ENCODE data around the gene IFNAR1.
"Not testable (repeated sequence)": the region's sequence is repeated elsewhere in the genome, so short reads cannot be mapped to it uniquely, and the experiment has no call there.

The IFNAR1 gene

DNA sequence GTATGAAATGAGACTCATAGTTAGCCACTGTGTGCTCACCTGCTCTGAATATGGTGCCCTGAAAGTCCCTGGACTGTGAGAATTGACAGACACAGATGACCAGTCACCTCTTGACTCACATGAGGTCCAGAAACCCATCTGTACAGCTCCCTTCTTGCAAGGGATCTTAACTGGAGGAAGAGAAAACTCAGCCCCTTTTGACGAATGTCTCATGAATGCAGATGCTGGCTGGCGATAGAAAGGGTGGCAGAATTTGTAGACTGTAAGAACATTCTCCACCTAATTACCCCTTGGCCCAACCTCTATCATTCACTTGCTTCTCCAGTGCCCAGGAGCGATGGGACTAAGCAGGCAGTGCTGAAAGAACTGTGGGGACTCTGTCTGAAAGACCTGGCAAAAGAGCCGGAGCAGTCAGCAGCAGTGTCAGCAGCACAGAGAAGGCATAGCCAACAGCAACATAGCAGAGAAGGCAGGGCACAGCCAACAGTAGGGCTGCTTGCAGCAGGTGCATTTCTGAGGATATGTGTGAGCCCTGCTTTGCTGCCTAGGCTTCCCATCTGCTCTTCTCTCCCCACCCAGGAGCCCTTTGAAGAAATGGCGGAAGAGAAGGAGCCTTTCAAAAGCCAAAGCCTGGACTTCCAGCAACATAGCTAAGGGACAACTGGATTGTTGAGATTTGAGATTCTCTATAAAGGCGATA lies 52.6 kb downstream of the IFNAR1 start:
- Mint-ChIP-seq H3K36me3 (ENCODE audit: insufficient read depth) (no peaks in the 10 kb centered on the region), H3K4me3 (no peak overlapping the region), H3K9me3 (no peaks in the 10 kb centered on the region), H3K4me1 (ENCODE audit: low read depth in 2 of 2) (peaks cover 20 to 21% of the 10 kb centered on the region in 2 donors), H3K27me3 (peaks cover 31 to 52% of the 10 kb centered on the region in 2 donors), H3K27ac (no peak overlapping the region)
- ATAC-seq (replicated peaks) (no peak), DNase-seq (no peak)

- Mint-ChIP-seq H3K27ac (no peak overlapping the region), H3K9me3 (no peaks in the 10 kb centered on the region)
Measured at GRCh38 chr21:33378081-33378480, 53.3 kb downstream of the IFNAR1 start.

DNA sequence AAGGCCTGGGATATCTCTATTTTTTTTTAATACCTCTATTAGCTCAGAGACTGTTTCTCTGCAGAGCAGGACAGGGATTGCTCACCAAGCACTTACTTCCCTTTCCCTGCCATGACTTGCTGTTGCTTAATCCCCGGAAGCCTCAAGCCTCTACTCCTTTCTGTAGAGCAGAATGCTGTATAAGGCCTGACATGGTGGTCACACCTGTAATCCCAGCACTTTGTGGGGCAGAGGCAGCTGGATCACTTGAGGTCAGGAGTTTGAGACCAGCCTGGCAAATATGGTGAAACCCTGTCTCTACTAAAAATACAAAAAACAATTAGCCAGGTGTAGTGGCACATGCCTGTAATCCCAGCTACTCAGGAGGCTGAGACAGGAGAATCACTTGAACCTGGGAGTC lies 55.2 kb downstream of the IFNAR1 start:
- Mint-ChIP-seq H3K36me3 (ENCODE audit: insufficient read depth) (peaks cover 15% of the 10 kb centered on the region), H3K27ac (peak overlapping the region in 1 of 2 donors; percentile 67), H3K27me3 (peaks cover 31 to 37% of the 10 kb centered on the region in 2 donors), H3K4me1 (ENCODE audit: low read depth in 2 of 2) (peaks cover 44 to 45% of the 10 kb centered on the region in 2 donors)
- H3K4me3 Mint-ChIP-seq; ATAC-seq (replicated peaks); H3K9me3 Mint-ChIP-seq; DNase-seq: not testable (repeated sequence)

More at GRCh38 chr21:33378081-33378480, 53.3 kb downstream of the IFNAR1 start:
- ATAC-seq (replicated peaks) (no peak), DNase-seq (no peak)
- peaks cover 2% of the 10 kb centered on the region for H3K36me3 Mint-ChIP-seq (ENCODE audit: insufficient read depth)
- no peak overlapping the region for H3K4me3 Mint-ChIP-seq
- H3K4me1 Mint-ChIP-seq (ENCODE audit: low read depth in 2 of 2) = peaks cover 27% of the 10 kb centered on the region in 2 donors
- peaks cover 31 to 46% of the 10 kb centered on the region in 2 donors for H3K27me3 Mint-ChIP-seq

- Mint-ChIP-seq H3K4me1 (ENCODE audit: low read depth in 2 of 2) (peaks cover 45 to 46% of the 10 kb centered on the region in 2 donors), H3K27me3 (peaks cover 31 to 37% of the 10 kb centered on the region in 2 donors)
Measured at GRCh38 chr21:33380483-33380998, 55.8 kb downstream of the IFNAR1 start.

DNA sequence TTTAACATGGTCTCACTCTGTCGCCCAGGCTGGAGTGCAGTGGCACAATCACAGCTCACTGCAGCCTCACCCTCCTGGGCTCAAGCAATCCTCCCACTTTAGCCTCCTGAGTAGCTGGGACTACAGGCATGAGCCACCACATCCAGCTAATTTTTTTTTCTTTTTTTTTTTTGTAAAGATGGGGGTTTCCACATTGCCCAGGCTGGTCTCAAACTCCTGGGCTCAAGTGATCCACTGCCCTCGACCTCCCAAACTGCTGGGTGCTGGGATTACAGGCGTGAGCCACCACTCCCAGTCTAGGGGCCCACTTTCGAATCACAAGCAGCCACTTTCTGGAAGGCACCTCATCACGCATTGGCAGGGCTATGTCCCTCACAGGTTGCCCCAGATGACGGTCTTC lies 56.6 kb downstream of the IFNAR1 start:
- peaks cover 46 to 48% of the 10 kb centered on the region in 2 donors for H3K4me1 Mint-ChIP-seq (ENCODE audit: low read depth in 2 of 2)
- not testable (repeated sequence) for DNase-seq; ATAC-seq (replicated peaks); H3K9me3 Mint-ChIP-seq
- peaks cover 21% of the 10 kb centered on the region for H3K36me3 Mint-ChIP-seq (ENCODE audit: insufficient read depth)
- H3K27me3 Mint-ChIP-seq = peaks cover 28 to 31% of the 10 kb centered on the region in 2 donors
- H3K4me3 Mint-ChIP-seq = peak overlapping the region in 1 of 2 donors; percentile 68
- peak overlapping the region in 1 of 2 donors; percentile 62 for H3K27ac Mint-ChIP-seq

More at GRCh38 chr21:33380483-33380998, 55.8 kb downstream of the IFNAR1 start:
- Mint-ChIP-seq H3K36me3 (ENCODE audit: insufficient read depth) (peaks cover 21% of the 10 kb centered on the region), H3K9me3 (no peaks in the 10 kb centered on the region), H3K4me3 (peak overlapping the region; percentile 52 to 58), H3K27ac (peak overlapping the region; percentile 62 to 67)
- DNase-seq (peak; percentile 63 to 70 (median 69)), ATAC-seq (replicated peaks) (peak; percentile 61)

DNA sequence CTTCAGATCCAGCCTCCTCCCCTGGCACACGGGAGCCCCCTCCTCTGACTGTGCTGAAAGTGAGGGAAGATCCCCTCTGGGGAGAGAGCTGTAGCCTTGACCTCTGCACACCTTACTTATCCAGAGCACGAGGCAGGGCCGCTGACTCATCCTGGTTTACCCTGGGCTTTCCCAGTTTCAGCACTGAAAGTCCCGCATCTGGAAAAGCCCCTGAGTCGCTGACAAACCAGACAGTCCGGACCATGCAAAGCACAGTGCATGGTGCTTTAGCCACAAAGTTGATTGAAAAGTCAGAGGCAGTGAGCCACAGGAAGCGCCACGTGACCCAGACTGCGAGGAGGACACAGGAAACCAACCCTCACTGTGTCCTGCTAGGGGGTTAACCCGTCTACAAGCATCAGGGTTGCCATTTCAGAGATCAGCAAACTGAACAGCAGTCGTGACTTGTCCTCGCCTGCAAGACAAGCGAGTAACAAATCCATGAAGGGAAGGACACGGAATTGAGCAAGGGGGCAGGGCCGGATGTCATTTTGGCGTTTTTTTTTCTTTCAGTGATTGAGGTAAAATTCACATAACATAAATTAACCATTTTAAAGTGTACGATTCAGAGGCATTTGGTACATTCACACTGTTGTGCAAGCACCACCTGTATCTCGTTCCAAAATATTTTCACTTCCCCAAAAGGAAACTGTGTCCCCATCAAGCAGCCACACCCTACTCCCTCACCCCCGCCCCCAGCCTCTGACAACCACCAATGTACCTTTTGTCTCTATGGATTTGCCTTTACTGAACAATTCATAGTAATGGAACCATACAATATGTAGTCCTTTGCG lies 58.5 kb downstream of the IFNAR1 start:
- Mint-ChIP-seq H3K36me3 (ENCODE audit: insufficient read depth) (peaks cover 21% of the 10 kb centered on the region), H3K9me3 (no peaks in the 10 kb centered on the region), H3K27me3 (peaks cover 22 to 28% of the 10 kb centered on the region in 2 donors), H3K4me1 (ENCODE audit: low read depth in 2 of 2) (peaks cover 46 to 48% of the 10 kb centered on the region in 2 donors), H3K27ac (peak overlapping the region; percentile 40 to 68), H3K4me3 (peak overlapping the region; percentile 64 to 71)
- ATAC-seq (replicated peaks) = peak; percentile 66
- peak; percentile 57 to 63 (median 62) for DNase-seq

GRCh38 chr21:33384841-33385331 lies 60.1 kb downstream of the IFNAR1 start:
- peaks cover 29 to 40% of the 10 kb centered on the region in 2 donors for H3K27me3 Mint-ChIP-seq
- ATAC-seq (replicated peaks) = peak; percentile 74
- H3K9me3 Mint-ChIP-seq = no peaks in the 10 kb centered on the region
- peaks cover 21% of the 10 kb centered on the region for H3K36me3 Mint-ChIP-seq (ENCODE audit: insufficient read depth)
- peak overlapping the region; percentile 64 to 71 for H3K4me3 Mint-ChIP-seq
- DNase-seq = peak; percentile 55 to 56 (median 56)
- peak overlapping the region in 1 of 2 donors; percentile 80 for H3K27ac Mint-ChIP-seq
- H3K4me1 Mint-ChIP-seq (ENCODE audit: low read depth in 2 of 2) = peaks cover 45 to 51% of the 10 kb centered on the region in 2 donors

DNA sequence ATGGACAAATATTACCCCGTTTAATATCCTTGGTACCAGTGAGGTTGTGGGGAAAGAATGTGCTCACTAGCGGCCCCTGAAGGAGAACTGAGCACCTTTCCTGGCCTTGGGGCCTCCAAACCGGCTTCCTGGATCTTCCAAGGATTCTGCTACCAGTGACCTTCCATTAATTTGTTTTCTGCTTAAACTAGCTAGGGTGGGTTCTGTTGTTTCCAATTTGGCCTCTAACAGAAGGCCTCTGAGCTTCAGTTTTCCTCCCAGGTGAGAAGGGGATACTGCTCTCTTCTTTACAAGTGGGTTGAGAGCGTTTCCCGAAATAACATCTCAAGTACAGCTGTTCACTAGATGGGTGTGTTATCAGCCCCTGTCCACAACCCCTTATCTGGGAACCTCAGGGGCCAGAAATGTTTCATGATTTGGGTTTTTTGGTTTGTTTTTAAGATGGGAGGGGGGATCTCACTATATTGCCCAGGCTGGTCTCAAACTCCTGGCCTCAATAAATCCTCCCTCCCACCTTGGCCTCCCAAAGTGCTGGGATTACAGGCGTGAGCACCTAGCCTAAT lies 61.5 kb downstream of the IFNAR1 start:
- no peak for DNase-seq
- Mint-ChIP-seq H3K27ac (no peak overlapping the region), H3K4me3 (no peak overlapping the region), H3K27me3 (peaks cover 43 to 46% of the 10 kb centered on the region in 2 donors), H3K9me3 (no peaks in the 10 kb centered on the region), H3K36me3 (ENCODE audit: insufficient read depth) (peaks cover 21% of the 10 kb centered on the region), H3K4me1 (ENCODE audit: low read depth in 2 of 2) (peaks cover 33 to 41% of the 10 kb centered on the region in 2 donors)
- no peak for ATAC-seq (replicated peaks)

GRCh38 chr21:33387294-33387693 lies 62.5 kb downstream of the IFNAR1 start:
- H3K4me3 Mint-ChIP-seq = no peak overlapping the region
- ATAC-seq (replicated peaks) (no peak), DNase-seq (no peak)
- peaks cover 21% of the 10 kb centered on the region for H3K36me3 Mint-ChIP-seq (ENCODE audit: insufficient read depth)
- H3K27ac Mint-ChIP-seq = no peak overlapping the region
- peaks cover 30 to 36% of the 10 kb centered on the region in 2 donors for H3K4me1 Mint-ChIP-seq (ENCODE audit: low read depth in 2 of 2)
- H3K27me3 Mint-ChIP-seq = peaks cover 49 to 53% of the 10 kb centered on the region in 2 donors
- no peaks in the 10 kb centered on the region for H3K9me3 Mint-ChIP-seq

- peaks cover 22 to 28% of the 10 kb centered on the region in 2 donors for H3K4me1 Mint-ChIP-seq (ENCODE audit: low read depth in 2 of 2)
- H3K36me3 Mint-ChIP-seq (ENCODE audit: insufficient read depth) = peaks cover 17% of the 10 kb centered on the region
- peaks cover 56 to 62% of the 10 kb centered on the region in 2 donors for H3K27me3 Mint-ChIP-seq
- H3K9me3 Mint-ChIP-seq = no peaks in the 10 kb centered on the region
- no peak overlapping the region for H3K27ac Mint-ChIP-seq
- no peak for DNase-seq
- ATAC-seq (replicated peaks) = no peak
- H3K4me3 Mint-ChIP-seq = no peak overlapping the region
Measured at GRCh38 chr21:33388188-33388587, 63.4 kb downstream of the IFNAR1 start.

- no peaks in the 10 kb centered on the region for H3K9me3 Mint-ChIP-seq
- no peak overlapping the region for H3K27ac Mint-ChIP-seq
- H3K36me3 Mint-ChIP-seq (ENCODE audit: insufficient read depth) = no peaks in the 10 kb centered on the region
- H3K4me1 Mint-ChIP-seq (ENCODE audit: low read depth in 2 of 2) = peaks cover 4 to 6% of the 10 kb centered on the region in 2 donors
- DNase-seq = no peak
- H3K4me3 Mint-ChIP-seq = no peak overlapping the region
- no peak for ATAC-seq (replicated peaks)
- peaks cover 64 to 74% of the 10 kb centered on the region in 2 donors for H3K27me3 Mint-ChIP-seq
Measured at GRCh38 chr21:33390479-33390878, 65.7 kb downstream of the IFNAR1 start.

GRCh38 chr21:33391656-33392055 lies 66.9 kb downstream of the IFNAR1 start:
- Mint-ChIP-seq H3K36me3 (ENCODE audit: insufficient read depth) (no peaks in the 10 kb centered on the region), H3K27ac (no peak overlapping the region), H3K4me1 (ENCODE audit: low read depth in 2 of 2) (peaks cover 3% of the 10 kb centered on the region in 2 donors), H3K9me3 (no peaks in the 10 kb centered on the region), H3K27me3 (peaks cover 64 to 80% of the 10 kb centered on the region in 2 donors), H3K4me3 (no peak overlapping the region)
- DNase-seq = no peak
- no peak for ATAC-seq (replicated peaks)

Measured in effector memory CD8-positive, alpha-beta T cell (primary cell).